HuH-7 (cell line): Measurements from ENCODE around the gene CAPN14.

ENCODE experiments used
- DNase-seq: peaks from one replicate; pipeline ENCODE4 v3.0.0; 2011; ENCODE audit warnings: low spot score

The CAPN14 gene

GRCh38 chr2:31141443-31142085 lies 75.8 kb downstream of the CAPN14 start:
- DNase-seq, result no peak

DNA sequence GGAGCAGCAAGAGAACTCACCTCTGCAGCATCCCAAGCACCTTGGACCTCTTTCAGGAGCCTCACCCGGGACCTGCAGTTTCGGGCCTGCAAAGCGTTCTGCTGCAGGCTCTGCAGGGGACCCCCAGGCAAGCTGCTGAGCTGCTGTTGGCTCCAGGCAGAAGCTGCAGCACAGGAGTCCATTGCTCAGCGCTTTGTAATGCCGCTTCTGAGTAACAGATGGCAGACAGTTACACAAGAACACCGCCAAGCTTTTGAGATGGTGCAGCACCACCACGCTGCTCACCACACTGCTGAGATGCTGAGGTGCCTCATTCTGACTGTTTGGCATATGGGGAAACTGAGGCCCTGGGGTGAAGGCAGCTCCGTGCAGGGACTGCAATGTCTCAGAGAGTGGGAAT lies 77.2 kb downstream of the CAPN14 start:
- DNase-seq, result no peak

GRCh38 chr2:31139671-31140070 lies 77.6 kb downstream of the CAPN14 start:
- no peak for DNase-seq

DNA sequence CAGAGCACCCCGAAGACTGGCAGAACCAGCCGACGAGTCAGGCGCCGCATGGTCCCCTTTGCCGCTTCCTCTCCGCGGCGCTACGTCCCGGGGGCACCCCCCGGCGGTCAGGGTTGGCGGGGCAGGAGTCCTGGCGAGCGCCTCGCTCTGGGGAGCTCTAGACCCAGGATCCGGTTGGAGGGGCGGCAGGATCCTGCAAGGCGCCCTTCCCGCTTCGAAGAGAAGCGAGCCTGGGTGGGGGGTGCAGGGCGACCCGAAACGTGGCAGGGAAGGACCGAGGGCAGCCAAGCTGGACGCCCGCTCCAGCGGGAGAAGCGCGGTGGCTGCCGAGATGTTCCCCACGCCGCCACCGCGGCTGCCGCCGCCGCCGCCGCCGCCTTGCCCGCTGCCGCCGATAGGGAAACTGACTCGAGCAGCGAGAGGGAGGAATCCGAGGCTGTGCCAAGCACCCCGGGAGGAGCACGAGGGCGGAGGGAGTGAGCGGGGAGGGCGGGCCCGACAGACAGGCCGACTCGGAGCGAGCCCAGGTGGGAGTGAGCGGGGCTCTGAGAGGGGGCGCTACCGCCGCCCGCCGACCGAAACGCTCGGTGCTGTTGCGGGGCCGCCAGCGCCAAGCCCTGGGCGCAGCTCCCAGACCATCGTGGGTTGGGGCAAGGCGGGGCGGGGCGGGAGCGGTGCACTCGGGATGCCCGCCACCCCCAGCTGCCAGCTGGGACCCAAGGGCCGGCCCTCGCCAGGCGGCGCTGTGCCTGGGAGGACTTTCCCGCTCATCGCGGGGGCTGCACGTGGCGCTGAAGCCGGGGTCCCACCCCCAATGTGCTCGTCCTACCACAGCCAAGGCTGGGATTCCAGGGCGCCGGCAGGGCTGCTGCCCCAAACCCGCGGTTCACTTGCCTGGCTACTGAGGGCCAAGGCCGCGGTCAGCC lies 79.0 kb downstream of the CAPN14 start, which contains the start of gene GALNT14:
Gene GALNT14 (minus strand): TSS at position 404 of the 926 bp plus-strand sequence. CDS start 354 bp downstream, at position 50.
- no peak for DNase-seq

DNA sequence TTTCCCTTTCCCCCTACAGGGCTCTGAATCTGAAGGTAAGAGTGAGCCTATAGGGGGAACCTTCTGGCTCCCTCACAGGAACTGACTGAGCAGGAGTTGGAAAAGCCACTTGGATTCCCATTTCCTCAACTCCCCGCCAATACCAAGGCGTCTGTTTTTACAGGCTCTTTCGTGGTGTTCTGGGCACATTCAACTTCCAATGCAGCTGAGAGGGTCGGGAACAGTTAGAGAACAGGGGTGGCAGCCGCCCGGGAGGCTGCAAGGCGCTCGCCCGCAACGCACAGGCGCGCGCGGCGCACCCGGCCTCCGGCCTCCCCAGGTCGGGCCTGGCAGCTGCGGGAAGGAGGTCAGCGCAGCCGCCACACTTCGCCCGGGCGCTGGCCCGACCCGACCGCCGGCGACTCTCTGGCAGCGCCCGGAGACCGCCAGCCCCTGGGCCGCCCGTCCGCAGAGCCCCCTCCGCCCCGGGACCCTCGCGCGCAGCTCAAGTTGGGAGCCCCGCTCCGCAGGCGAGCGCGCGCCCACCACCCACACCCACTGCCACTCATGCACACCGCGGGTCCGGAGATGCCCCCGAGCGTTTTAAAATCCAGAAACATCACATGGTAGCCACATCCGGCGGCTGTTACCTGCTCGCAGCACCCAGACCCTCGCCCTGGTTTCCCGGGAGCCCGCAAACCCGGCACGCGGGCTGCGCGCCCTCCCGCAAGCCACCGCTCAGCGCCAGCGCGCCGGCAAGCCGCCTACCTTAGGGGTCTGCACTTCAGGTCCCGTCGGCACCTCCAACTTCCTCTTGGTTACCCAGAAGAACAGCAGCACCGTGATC lies 79.9 kb downstream of the CAPN14 start:
- no peak for DNase-seq

DNA sequence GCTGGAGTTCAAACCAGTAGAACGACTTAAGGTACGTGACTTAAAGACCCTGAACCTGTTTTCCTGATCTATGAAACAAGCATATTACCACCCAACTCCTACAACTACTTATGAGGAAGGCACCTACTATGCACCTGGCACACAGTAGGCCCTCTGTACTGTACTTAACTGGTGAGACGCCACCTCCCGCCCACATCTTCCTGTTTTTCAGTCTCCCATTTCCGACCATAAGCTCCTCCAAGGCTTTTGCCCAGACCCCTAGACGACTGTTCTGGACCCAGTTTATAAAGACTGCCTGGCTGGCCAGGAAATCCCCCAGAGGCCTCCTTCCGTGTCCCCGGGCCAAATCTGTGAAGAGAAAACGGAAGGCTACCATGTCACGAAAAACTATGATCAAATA lies 80.6 kb downstream of the CAPN14 start:
- no peak for DNase-seq

DNA sequence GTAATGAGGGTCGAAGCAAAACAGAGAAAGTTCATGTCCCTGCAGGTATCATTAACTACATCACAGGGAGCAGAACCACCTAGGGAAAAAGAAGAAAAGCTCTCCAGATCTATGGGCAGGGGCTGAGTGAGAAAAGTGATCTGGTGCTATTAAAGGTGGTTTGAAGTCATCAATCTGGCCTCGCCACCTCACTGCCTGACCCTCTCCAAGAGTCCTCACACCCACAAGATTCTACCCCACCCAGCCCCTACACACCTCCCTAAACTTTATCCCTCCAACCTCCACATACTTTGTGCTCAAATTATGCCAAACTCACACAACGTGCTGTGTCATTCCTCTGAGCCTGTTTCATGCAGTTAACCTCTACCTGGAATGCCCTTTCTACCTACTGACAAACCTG lies 81.3 kb downstream of the CAPN14 start:
- no peak for DNase-seq

- DNase-seq, result no peak
Observed at GRCh38 chr2:31134480-31134879, 82.8 kb downstream of the CAPN14 start.

DNA sequence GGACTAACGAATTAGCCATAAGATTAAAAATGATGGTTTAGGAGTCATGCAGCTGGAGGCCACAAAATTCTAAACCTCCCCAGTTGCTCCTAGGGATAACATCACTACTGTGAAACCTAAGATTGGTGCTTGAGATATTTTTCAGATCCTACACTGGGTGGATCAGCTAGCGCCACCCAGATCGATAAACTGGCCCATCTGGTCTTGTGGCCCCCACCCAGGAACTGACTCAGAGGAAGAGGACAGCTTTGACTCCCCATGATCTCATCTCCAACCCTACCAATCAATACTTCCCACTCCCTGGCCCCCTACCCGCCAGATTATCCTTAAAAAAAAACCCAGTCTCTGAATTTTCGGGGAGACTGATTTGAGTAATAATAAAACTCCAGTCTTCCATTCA lies 84.5 kb downstream of the CAPN14 start:
- DNase-seq, result no peak

- no peak for DNase-seq
Observed at GRCh38 chr2:31131871-31132270, 85.4 kb downstream of the CAPN14 start.

GRCh38 chr2:31129375-31130171 lies 87.7 kb downstream of the CAPN14 start:
- DNase-seq, result no peak

DNA sequence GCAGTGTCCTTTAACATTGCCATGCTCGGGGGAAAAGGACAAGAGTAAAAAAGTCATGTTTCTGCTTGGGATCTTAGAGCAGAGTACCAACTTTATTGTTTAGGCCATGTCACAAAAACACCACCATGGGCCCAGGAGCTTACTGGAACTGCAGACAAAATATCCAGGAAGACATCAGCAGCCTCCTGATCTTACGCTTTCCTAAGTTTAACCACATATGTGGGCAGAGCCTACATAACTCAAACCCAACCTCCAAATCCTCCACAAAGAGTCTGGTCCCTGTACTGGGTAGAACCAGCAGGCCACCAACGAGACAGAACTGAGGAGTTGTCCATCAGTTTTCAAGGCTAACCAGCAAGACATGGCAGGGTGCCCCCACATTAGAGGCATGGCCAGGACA lies 89.4 kb downstream of the CAPN14 start:
- DNase-seq, result no peak

DNA sequence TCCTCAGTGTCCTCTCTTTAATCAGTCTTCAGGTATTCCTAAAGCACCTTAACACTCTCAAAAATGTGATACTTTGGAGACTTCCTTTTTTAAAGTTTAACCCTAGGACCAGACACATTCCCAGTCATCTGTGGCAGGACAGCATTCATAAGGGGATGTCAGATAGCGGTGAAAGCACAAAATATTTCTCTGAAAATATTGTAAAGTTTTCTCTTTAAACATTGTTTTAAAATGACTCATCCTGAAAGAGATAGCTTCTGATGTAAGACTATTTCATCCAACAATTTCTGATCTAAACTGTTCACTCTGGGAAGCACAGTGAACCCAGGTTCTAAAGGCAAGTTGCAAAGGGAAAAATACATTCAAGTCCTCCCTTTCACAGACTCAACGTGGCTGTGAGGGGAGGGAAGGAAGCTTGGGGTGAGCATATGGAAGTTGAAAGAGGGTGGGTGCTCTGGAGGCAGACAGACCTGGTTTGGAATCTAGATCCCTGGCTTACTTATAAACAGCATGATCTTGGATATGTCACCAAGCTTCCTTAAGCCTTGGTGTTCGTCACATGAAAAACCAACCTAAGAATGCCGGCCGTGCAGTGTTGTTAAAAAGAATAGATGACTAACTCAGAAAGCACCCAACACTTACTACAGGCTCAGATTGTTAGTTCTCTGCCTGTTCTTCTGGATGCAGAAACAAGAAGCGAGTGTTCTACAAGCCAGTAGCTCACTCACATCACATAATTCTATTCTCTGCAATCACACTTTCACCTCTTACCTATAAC lies 91.2 kb downstream of the CAPN14 start:
- no peak for DNase-seq

DNA sequence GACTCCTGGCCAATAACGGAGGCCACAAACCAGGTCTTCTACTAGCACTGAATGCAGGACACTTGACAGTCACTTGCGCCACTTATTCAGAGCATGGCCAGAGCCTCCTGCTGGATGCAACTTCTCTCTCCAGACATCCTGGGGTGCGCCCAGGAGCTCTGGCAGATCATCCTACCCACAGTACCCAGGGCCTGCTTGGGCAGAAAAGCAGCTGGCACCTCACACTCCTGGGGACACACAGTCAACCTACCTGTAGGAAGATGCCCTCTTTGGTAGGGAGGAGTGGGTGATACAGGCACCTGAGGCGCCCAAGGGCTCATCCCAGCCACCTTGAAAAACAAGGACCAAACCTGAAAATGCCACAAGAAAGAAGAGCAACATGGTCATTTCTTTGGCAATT lies 92.4 kb downstream of the CAPN14 start:
- DNase-seq, result no peak
